Nephron (organoid): Measurements from ENCODE around the gene PKD1L1.

ENCODE experiments used
- H3K27ac Mint-ChIP-seq, 3 experiments: 2 replicates each; pipeline ENCODE4 v1.8.0; 2020; ENCODE audit warnings: mixed read lengths in 3 of 3, mild to moderate bottlenecking in 2 of 3, moderate library complexity in 1 of 3
- H3K27me3 Mint-ChIP-seq: 2 replicates; pipeline ENCODE4 v1.8.0; 2021; ENCODE audit warnings: low read depth, mild to moderate bottlenecking, moderate library complexity, mixed read lengths
- H3K36me3 Mint-ChIP-seq: 2 replicates; pipeline ENCODE4 v1.8.0; 2020; ENCODE audit warnings: low read depth, mixed read lengths
- H3K4me1 Mint-ChIP-seq: 2 replicates; pipeline ENCODE4 v1.8.0; 2020; ENCODE audit warnings: mixed read lengths
- H3K4me3 Mint-ChIP-seq, 3 experiments: 2 replicates each; pipeline ENCODE4 v1.8.0; 2020; ENCODE audit warnings: mild to moderate bottlenecking in 3 of 3, mixed read lengths in 3 of 3, moderate library complexity in 2 of 3
- H3K9me3 Mint-ChIP-seq: 2 replicates; pipeline ENCODE4 v1.8.0; 2020; ENCODE audit warnings: mixed read lengths
- TF ChIP-seq, protein P1 (sequence below), 3 experiments: fragments of 200-600 bp; sonication (generic); IDR thresholded peaks; one replicate each; pipeline ENCODE4 v1.5.0; 2021; ENCODE audit warnings: antibody characterized with exemption in 3 of 3; ENCODE audit not compliant: unreplicated experiment in 3 of 3

Gene PKD1L1

DNA sequence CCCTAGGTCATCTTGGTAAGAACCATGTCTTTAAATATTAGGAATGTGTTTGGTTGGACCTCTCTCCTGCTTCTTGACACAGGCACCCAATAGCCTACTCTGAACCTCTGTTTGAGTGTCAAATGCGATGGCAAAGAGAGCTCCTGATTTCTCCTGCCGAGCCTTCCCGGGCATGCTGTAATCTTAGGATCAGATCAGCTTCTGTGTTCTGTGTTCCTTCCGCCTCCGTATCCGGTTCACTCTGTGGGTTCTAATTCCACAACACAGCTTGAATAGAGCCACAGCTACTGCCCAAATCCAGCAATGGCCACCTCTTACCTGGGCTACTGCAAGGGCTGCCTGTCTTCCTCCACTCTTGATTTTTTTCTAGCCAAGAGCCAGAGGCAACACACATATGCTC is 201.1 kb downstream of the PKD1L1 start:
- Mint-ChIP-seq H3K27me3 (peaks cover 6% of the 10 kb centered on the region), H3K27ac (no peak overlapping the region), H3K36me3 (no peaks in the 10 kb centered on the region), H3K4me1 (peaks cover 14% of the 10 kb centered on the region), H3K9me3 (peaks cover 3% of the 10 kb centered on the region), H3K4me3 (no peak overlapping the region)
- TF ChIP-seq, protein P1, sequence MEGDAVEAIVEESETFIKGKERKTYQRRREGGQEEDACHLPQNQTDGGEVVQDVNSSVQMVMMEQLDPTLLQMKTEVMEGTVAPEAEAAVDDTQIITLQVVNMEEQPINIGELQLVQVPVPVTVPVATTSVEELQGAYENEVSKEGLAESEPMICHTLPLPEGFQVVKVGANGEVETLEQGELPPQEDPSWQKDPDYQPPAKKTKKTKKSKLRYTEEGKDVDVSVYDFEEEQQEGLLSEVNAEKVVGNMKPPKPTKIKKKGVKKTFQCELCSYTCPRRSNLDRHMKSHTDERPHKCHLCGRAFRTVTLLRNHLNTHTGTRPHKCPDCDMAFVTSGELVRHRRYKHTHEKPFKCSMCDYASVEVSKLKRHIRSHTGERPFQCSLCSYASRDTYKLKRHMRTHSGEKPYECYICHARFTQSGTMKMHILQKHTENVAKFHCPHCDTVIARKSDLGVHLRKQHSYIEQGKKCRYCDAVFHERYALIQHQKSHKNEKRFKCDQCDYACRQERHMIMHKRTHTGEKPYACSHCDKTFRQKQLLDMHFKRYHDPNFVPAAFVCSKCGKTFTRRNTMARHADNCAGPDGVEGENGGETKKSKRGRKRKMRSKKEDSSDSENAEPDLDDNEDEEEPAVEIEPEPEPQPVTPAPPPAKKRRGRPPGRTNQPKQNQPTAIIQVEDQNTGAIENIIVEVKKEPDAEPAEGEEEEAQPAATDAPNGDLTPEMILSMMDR (IDR thresholded peaks at IDR 0.05; ENCODE audit: unreplicated experiment in 3 of 3): no peak

DNA sequence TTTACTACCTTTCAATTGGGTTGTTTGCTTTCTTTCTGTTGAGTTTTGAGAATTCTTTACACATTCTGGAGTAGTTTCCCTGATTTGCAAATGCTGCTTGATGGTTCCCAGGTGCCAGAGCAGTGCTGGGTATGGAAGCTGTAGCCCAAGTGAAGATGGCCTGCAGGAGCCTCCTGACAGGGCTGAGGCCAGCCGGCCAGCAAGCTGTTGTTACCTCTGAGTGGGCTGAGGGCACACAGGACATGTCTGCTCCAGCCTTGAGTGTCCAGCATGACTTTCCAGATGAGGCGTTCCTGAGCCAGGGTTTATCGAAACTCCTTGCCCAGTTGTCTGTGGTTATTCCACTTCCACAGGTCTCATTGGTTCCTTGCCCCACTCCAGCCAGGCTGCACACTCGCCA is 201.8 kb downstream of the PKD1L1 start:
- Mint-ChIP-seq H3K27me3 (peaks cover 6% of the 10 kb centered on the region), H3K9me3 (peaks cover 3% of the 10 kb centered on the region), H3K36me3 (no peaks in the 10 kb centered on the region), H3K4me1 (peaks cover 19% of the 10 kb centered on the region), H3K4me3 (no peak overlapping the region), H3K27ac (no peak overlapping the region)
- TF ChIP-seq, protein P1 (IDR thresholded peaks at IDR 0.05; ENCODE audit: unreplicated experiment in 3 of 3): no peak

DNA sequence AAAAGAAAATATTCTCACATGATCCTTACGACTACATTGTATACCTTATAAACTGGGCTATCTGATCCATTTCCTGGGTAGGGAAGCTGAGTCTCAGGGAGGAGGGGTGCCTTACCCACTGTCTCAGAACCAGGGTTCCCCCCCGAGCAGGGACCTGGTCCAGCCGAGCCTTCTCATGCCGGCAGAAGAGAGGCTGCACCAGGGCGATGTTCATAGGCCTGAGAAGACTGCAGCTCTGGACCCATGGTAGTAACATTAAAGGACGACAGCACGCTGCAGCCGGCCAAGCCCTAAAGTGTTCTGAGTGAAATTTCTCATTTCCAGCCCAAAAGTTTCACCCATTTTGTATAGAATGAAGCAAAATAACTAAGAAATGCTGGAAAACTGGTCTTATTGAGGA is 203.4 kb downstream of the PKD1L1 start:
- Mint-ChIP-seq H3K9me3 (no peaks in the 10 kb centered on the region), H3K36me3 (no peaks in the 10 kb centered on the region), H3K27me3 (peaks cover 6% of the 10 kb centered on the region), H3K4me1 (peaks cover 22% of the 10 kb centered on the region), H3K27ac (peak overlapping the region; percentile 18 to 89 (median 73)), H3K4me3 (peak overlapping the region in 2 of 3 experiments; percentile 22 to 58)
- TF ChIP-seq, protein P1 (IDR thresholded peaks at IDR 0.05; ENCODE audit: unreplicated experiment in 3 of 3): no peak

DNA sequence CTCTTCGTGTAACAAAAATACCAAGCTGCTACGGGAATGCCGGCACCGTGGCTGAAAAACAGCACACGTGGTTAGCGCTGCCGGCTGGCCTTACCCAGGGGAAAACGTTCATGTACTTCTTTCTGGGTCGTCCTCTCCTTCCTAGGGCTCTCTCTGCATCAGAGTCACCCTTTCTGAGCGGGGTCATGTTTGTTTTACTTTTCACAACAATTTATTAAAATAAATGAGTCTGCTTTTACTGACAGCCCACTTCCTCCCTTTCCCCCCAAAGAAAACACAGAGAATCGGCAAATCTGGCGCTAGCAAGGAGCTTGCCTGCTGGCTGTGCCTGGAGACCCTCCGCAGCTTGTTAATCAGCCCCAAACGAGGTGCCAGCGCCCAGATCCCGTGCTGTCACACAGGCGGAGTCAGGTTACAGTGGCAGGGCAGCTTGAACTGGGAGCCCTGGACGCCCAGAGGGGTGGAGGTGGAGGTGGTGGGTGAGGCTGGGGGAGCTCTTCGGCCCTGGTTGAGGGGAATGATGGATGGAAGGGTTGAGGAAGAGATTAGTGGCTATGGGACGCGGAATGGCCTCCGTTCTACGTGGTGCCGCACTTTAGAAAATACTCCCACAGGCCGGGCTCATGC is 204.2 kb downstream of the PKD1L1 start:
- H3K27me3 Mint-ChIP-seq: peaks cover 6% of the 10 kb centered on the region
- peak overlapping the region; percentile 45 to 95 (median 91) for H3K27ac Mint-ChIP-seq
- H3K36me3 Mint-ChIP-seq: no peaks in the 10 kb centered on the region
- TF ChIP-seq, protein P1 (IDR thresholded peaks at IDR 0.05; ENCODE audit: unreplicated experiment in 3 of 3): no peak
- peak overlapping the region; percentile 47 to 63 (median 57) for H3K4me3 Mint-ChIP-seq
- peaks cover 30% of the 10 kb centered on the region for H3K4me1 Mint-ChIP-seq
- no peaks in the 10 kb centered on the region for H3K9me3 Mint-ChIP-seq

DNA sequence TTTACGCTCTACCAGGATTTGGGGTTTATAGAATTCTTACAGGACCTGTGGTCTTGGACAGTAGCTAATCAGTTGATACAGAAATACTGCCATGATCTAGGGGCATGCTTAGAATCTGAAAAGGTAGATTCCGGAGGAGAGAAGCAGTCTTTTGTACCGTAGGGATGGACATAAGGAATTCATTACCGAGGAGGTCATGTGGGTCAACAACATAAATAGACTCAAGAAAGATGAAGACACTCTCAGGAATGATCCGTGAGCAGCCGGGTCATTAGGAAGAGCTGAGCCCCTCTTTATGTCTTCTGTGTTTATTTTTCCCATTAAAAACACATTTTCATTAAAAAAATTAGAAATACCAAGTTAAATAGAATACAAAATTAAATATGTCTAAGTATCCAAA is 206.3 kb downstream of the PKD1L1 start:
- no peaks in the 10 kb centered on the region for H3K9me3 Mint-ChIP-seq
- peaks cover 9% of the 10 kb centered on the region for H3K27me3 Mint-ChIP-seq
- peak overlapping the region in 2 of 3 experiments; percentile 80 to 83 for H3K27ac Mint-ChIP-seq
- TF ChIP-seq, protein P1 (IDR thresholded peaks at IDR 0.05; ENCODE audit: unreplicated experiment in 3 of 3): no peak
- H3K36me3 Mint-ChIP-seq: no peaks in the 10 kb centered on the region
- H3K4me1 Mint-ChIP-seq: peaks cover 24% of the 10 kb centered on the region
- H3K4me3 Mint-ChIP-seq: no peak overlapping the region

DNA sequence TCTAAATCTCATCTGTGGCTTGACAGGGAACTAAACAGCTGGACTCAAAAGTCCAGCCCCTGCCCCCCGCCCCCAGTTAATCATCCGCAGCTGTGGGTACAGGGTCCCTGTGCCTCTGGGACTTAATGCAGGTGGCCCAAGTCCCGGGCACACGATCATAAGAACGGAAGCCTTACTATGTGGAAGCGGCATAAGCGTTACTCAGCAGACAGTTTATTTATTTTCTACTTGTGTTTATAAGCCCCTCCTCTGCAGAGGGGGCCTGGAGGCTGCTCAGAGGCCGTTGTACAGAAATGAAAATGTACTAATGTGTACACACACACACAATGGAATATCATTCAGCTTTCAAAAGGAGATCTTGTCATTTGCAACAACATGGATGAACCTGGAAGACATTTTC is 208.4 kb downstream of the PKD1L1 start:
- H3K4me1 Mint-ChIP-seq: peaks cover 24% of the 10 kb centered on the region

More for the DNA sequence above, 208.4 kb downstream of the PKD1L1 start:
- Mint-ChIP-seq H3K27me3 (peaks cover 10% of the 10 kb centered on the region), H3K9me3 (no peaks in the 10 kb centered on the region), H3K27ac (peak overlapping the region; percentile 23 to 71 (median 45)), H3K4me3 (no peak overlapping the region), H3K36me3 (no peaks in the 10 kb centered on the region)
- TF ChIP-seq, protein P1 (IDR thresholded peaks at IDR 0.05; ENCODE audit: unreplicated experiment in 3 of 3): no peak
